H1 (cell line): ENCODE measurements around the gene DISP1. TPM values are rescaled to one million over a fixed set of nuclear protein-coding genes. Genes with fewer than 3 reads are reported as not detected.

Experiments used
- CTCF ChIA-PET: fragments of 300-600 bp; sonication (Branson Sonifier 250); formaldehyde crosslinking; loops from one replicate; lab custom pipeline; 2021; ENCODE audit not compliant: partially characterized antibody; lab: Charles Lee
- POLR2A ChIA-PET: fragments of 300-600 bp; sonication (Branson Sonifier 250); formaldehyde crosslinking; loops from one replicate; lab custom pipeline; 2021; ENCODE audit warnings: inconsistent platforms; ENCODE audit not compliant: partially characterized antibody; lab: Charles Lee
- DNase-seq, 2 experiments: peaks; one replicate each; pipeline versions ENCODE4 v3.0.0 to v3.0.0-alpha.2; 2010 to 2022; ENCODE audit warnings: low spot score in 2 of 2, low read depth in 1 of 2, mixed read lengths in 1 of 2
- FAIRE-seq: peaks from 2 replicates; lab custom pipeline; 2011; peaks lifted over from hg19 to GRCh38; lab: Jason Lieb, UNC
- H2AFZ ChIP-seq: 2 replicates; pipeline ENCODE4 v1.8.1; 2012; ENCODE audit warnings: low read length, inconsistent platforms
- H2AK5ac ChIP-seq: 2 replicates; pipeline ENCODE4 v1.6.1; 2013; ENCODE audit warnings: low read depth, low read length
- H2BK120ac ChIP-seq: replicated peaks from 2 replicates; pipeline ENCODE3; 2013; ENCODE audit warnings: low read depth, low read length, inconsistent platforms
- H2BK12ac ChIP-seq: 2 replicates; pipeline ENCODE4 v1.6.1; 2013; ENCODE audit warnings: low read depth, low read length
- H2BK15ac ChIP-seq: 2 replicates; pipeline ENCODE4 v1.6.1; 2013; ENCODE audit warnings: low read length
- H2BK20ac ChIP-seq: 2 replicates; pipeline ENCODE4 v1.6.1; 2013; ENCODE audit warnings: low read length
- H2BK5ac ChIP-seq: 2 replicates; pipeline ENCODE4 v1.6.1; 2013; ENCODE audit warnings: low read depth, low read length
- H3K14ac ChIP-seq: 2 replicates; pipeline ENCODE4 v1.6.1; 2013; ENCODE audit warnings: inconsistent platforms; ENCODE audit not compliant: insufficient read length
- H3K18ac ChIP-seq: 2 replicates; pipeline ENCODE4 v1.6.1; 2013; ENCODE audit warnings: low read length; ENCODE audit errors: extremely low read depth
- H3K23ac ChIP-seq: 2 replicates; pipeline ENCODE4 v1.6.1; 2013; ENCODE audit warnings: inconsistent platforms; ENCODE audit not compliant: insufficient read length
- H3K23me2 ChIP-seq: 2 replicates; pipeline ENCODE4 v1.6.1; 2013; ENCODE audit warnings: low read depth, low read length
- H3K27ac ChIP-seq: 2 replicates; pipeline ENCODE4 v1.6.1; 2011; ENCODE audit warnings: low read depth, low read length, inconsistent platforms
- H3K27me3 ChIP-seq, 4 experiments: replicated peaks in 1 of 4; 1 replicate in 1 of 4; 2 replicates in 3 of 4; pipeline versions ENCODE4 v1.6.1 to v1.8.1; 2011 to 2013; ENCODE audit warnings: low read length in 3 of 4, mild to moderate bottlenecking in 3 of 4, inconsistent platforms in 2 of 4, mixed read lengths in 2 of 4, moderate library complexity in 1 of 4; ENCODE audit not compliant: control insufficient read depth in 3 of 4, insufficient read depth in 3 of 4; ENCODE audit errors: extremely low read depth in 1 of 4
- H3K36me3 ChIP-seq, 4 experiments: 2 replicates each; pipeline versions ENCODE4 v1.6.1 to v1.8.1; 2011 to 2013; ENCODE audit warnings: mild to moderate bottlenecking in 4 of 4, low read length in 3 of 4, moderate library complexity in 2 of 4, control low read depth in 1 of 4, inconsistent platforms in 1 of 4; ENCODE audit not compliant: insufficient read depth in 4 of 4, control insufficient read depth in 2 of 4
- H3K4ac ChIP-seq: replicated peaks from 2 replicates; pipeline ENCODE3; 2013; ENCODE audit warnings: low read length, low read depth, mixed read lengths, inconsistent platforms; ENCODE audit not compliant: insufficient read length
- H3K4me1 ChIP-seq, 4 experiments: replicated peaks in 1 of 4; 1 replicate in 1 of 4; 2 replicates in 3 of 4; pipeline versions ENCODE4 v1.6.1 to v1.8.1; 2011 to 2013; ENCODE audit warnings: low read length in 3 of 4, inconsistent platforms in 2 of 4, mixed read lengths in 1 of 4; ENCODE audit not compliant: insufficient read depth in 4 of 4, control insufficient read depth in 3 of 4
- H3K4me2 ChIP-seq, 2 experiments: 2 replicates each; pipeline versions ENCODE4 v1.6.1 to v1.8.1; 2011 to 2013; ENCODE audit warnings: low read depth in 2 of 2, low read length in 2 of 2, control low read depth in 1 of 2, inconsistent platforms in 1 of 2, mild to moderate bottlenecking in 1 of 2; ENCODE audit not compliant: insufficient read depth in 1 of 2
- H3K4me3 ChIP-seq, 4 experiments: fragments of 200-600, 300-600 bp in 1 of 4; sonication (generic), shearing (Covaris generic), sonication (Bioruptor Twin) in 1 of 4; 2 replicates each; pipeline versions ENCODE4 v1.5.1 to v1.8.1; 2011 to 2016; ENCODE audit warnings: low read length in 4 of 4, low read depth in 3 of 4, control low read depth in 2 of 4, inconsistent platforms in 2 of 4, mild to moderate bottlenecking in 2 of 4, mixed read lengths in 1 of 4, moderate library complexity in 1 of 4; ENCODE audit not compliant: insufficient read depth in 2 of 4; ENCODE audit errors: extremely low read depth in 1 of 4
- H3K56ac ChIP-seq: replicated peaks from 2 replicates; pipeline ENCODE3; 2013; ENCODE audit warnings: low read depth, mild to moderate bottlenecking, mixed read lengths, low read length, inconsistent platforms; ENCODE audit not compliant: insufficient read length
- H3K79me1 ChIP-seq: 2 replicates; pipeline ENCODE4 v1.6.1; 2013; ENCODE audit warnings: low read depth, low read length, control low read depth
- H3K79me2 ChIP-seq, 2 experiments: 2 replicates each; pipeline versions ENCODE4 v1.6.1 to v1.8.1; 2012 to 2013; ENCODE audit warnings: low read length in 2 of 2, mild to moderate bottlenecking in 2 of 2, inconsistent platforms in 1 of 2; ENCODE audit not compliant: insufficient read depth in 2 of 2, control insufficient read depth in 1 of 2
- H3K9ac ChIP-seq, 4 experiments: replicated peaks in 1 of 4; 1 replicate in 1 of 4; 2 replicates in 3 of 4; pipeline versions ENCODE4 v1.6.1 to v1.8.1; 2011 to 2013; ENCODE audit warnings: low read depth in 3 of 4, low read length in 3 of 4, control low read depth in 2 of 4, mild to moderate bottlenecking in 2 of 4, moderate library complexity in 2 of 4, inconsistent platforms in 1 of 4; ENCODE audit errors: extremely low read depth in 1 of 4
- H3K9me3 ChIP-seq, 2 experiments: 2 replicates each; pipeline versions ENCODE4 v1.6.1 to v1.8.1; 2012 to 2013; ENCODE audit warnings: mild to moderate bottlenecking in 2 of 2, moderate library complexity in 2 of 2, control low read depth in 1 of 2, inconsistent platforms in 1 of 2, low read depth in 1 of 2, low read length in 1 of 2, mixed read lengths in 1 of 2; ENCODE audit not compliant: insufficient read depth in 2 of 2
- H4K20me1 ChIP-seq, 2 experiments: replicated peaks in 1 of 2; 2 replicates each; pipeline versions ENCODE3 to v1.8.1; 2011 to 2013; ENCODE audit warnings: inconsistent platforms in 2 of 2, low read length in 2 of 2, mild to moderate bottlenecking in 1 of 2; ENCODE audit not compliant: insufficient read depth in 2 of 2, control insufficient read depth in 1 of 2
- H4K5ac ChIP-seq: 2 replicates; pipeline ENCODE4 v1.6.1; 2013; ENCODE audit warnings: low read length, low read depth, mixed read lengths, inconsistent platforms; ENCODE audit not compliant: insufficient read length
- H4K8ac ChIP-seq: 2 replicates; pipeline ENCODE4 v1.8.0; 2013; ENCODE audit warnings: mild to moderate bottlenecking, moderate library complexity, low read length, inconsistent platforms; ENCODE audit not compliant: insufficient read depth; ENCODE audit errors: extremely low read depth
- H4K91ac ChIP-seq: replicated peaks from 2 replicates; pipeline ENCODE3; 2013; ENCODE audit warnings: low read length, mixed read lengths, inconsistent platforms; ENCODE audit not compliant: insufficient read length
- BRCA1 ChIP-seq: IDR thresholded peaks from 2 replicates; pipeline ENCODE4 v1.6.1; 2012; ENCODE audit warnings: low read depth, low read length, improper control_type of control experiment
- EGR1 ChIP-seq: IDR thresholded peaks from 2 replicates; pipeline ENCODE4 v1.6.1; 2011; ENCODE audit warnings: low read depth, low read length, borderline replicate concordance
- EP300 ChIP-seq, 2 experiments: IDR thresholded peaks; 1 replicate in 1 of 2; 2 replicates in 1 of 2; pipeline ENCODE4 v1.6.1; 2011 to 2012; ENCODE audit warnings: low read depth in 2 of 2, low read length in 2 of 2, mild to moderate bottlenecking in 2 of 2, borderline replicate concordance in 1 of 2, inconsistent platforms in 1 of 2, moderate library complexity in 1 of 2
- SP2 ChIP-seq: IDR thresholded peaks from 2 replicates; pipeline ENCODE4 v1.6.1; 2012; ENCODE audit warnings: mild to moderate bottlenecking, low read length, inconsistent platforms
- WGBS, 2 experiments: shearing (Covaris generic) in 1 of 2; methylation state at CpG; one replicate each; pipeline versions ENCODE4 v1.1.6 to v1.1.7; 2013 to 2015; ENCODE audit warnings: low lambda C conversion rate in 2 of 2, mixed read lengths in 2 of 2, inconsistent platforms in 1 of 2, low coverage in 1 of 2, missing lambda C conversion rate in 1 of 2; ENCODE audit not compliant: insufficient replicate concordance in 2 of 2, insufficient coverage in 1 of 2, insufficient read length in 1 of 2; ENCODE audit errors: extremely low coverage in 1 of 2, missing lambda C conversion rate in 1 of 2; 5-methylcytosine and 5-hydroxymethylcytosine counted together
- polyA plus RNA-seq, 7 experiments: library from polyadenylated mRNA; depleted of rRNA in 3 of 7; stranded (reverse) in 5 of 7; unstranded in 2 of 7; fragments of >200 nt in 5 of 7; fragments of 200-250 nt in 2 of 7; gene quantifications; 1 replicate in 5 of 7; 2 replicates in 1 of 7; 4 replicates in 1 of 7; pipeline versions ENCODE4 v1.2.1 to v1.2.3, GENCODE V29; 2011 to 2013; ENCODE audit warnings: missing spikeins in 2 of 7, mixed read lengths in 2 of 7
- total RNA-seq: library from RNA; stranded (reverse); fragmentation: NEBNext Ultra II Directional; extraction: Animal tissue kit (Norgen Biotek cat#: 25700); gene quantifications from 2 replicates; pipeline ENCODE4 v1.2.1, GENCODE V29; 2021

Gene DISP1
- total and polyA plus RNA-seq, 2 of the 8 experiments (the other 6 are each of a cell fraction or from before 2014, with no cell fraction given), result 4.1 to 6.1 TPM

- Histone ChIP-seq H2BK5ac (no peak overlapping the region), H2BK12ac (no peak overlapping the region), H2BK15ac (no peak overlapping the region), H2AFZ (no peak overlapping the region), H3K27me3 (no peaks in the 10 kb centered on the region), H3K23me2 (no peaks in the 10 kb centered on the region; the same call in 1 of the 2 replicates), H3K36me3 (no peaks in the 10 kb centered on the region), H3K4ac (no peak overlapping the region), H3K9ac (no peak overlapping the region), H3K79me1 (no peaks in the 10 kb centered on the region), H2BK20ac (no peak overlapping the region), H3K18ac (no peak overlapping the region), H3K79me2 (no peaks in the 10 kb centered on the region), H3K9me3 (no peaks in the 10 kb centered on the region), H3K4me1 (no peaks in the 10 kb centered on the region), H3K4me2 (no peak overlapping the region), H3K27ac (no peak overlapping the region), H4K20me1 (no peaks in the 10 kb centered on the region), H3K14ac (no peak overlapping the region), H4K91ac (no peak overlapping the region), H3K56ac (no peak overlapping the region), H2AK5ac (no peak overlapping the region), H4K5ac (no peak overlapping the region), H2BK120ac (no peak overlapping the region), H3K23ac (no peak overlapping the region), H3K4me3 (no peak overlapping the region), H4K8ac (no peak overlapping the region)
- FAIRE-seq, result no peak
- no peak for DNase-seq
- POLR2A ChIA-PET, result interaction anchor here (0.8 kb wide), 1 partner anchor 212 kb away, joined by 3 read pairs; no protein-coding TSS in a partner anchor
- TF ChIP-seq SP2 (no peak), EP300 (IDR thresholded peaks at IDR 0.05; ENCODE audit: borderline replicate concordance in 1 of 2, low read depth in 2 of 2, low read length in 2 of 2) (no peak), EGR1 (no peak), BRCA1 (no peak)
- WGBS, 2 experiments, result 89% methylated on average over 4 of the region's 4 CpGs; no CpG with 5 or more reads in 1 of the 2 experiments
- CTCF ChIA-PET, result interaction anchor here (0.6 to 1.1 kb wide), 2 partner anchors 289 to 871 kb away, joined by 3 read pairs; no protein-coding TSS in a partner anchor
Observed at GRCh38 chr1:222801067-222801466, 13.8 kb upstream of the DISP1 start.
